H1 (cell line): ENCODE results near the gene TIMELESS. TPM values are rescaled to one million over a fixed set of nuclear protein-coding genes. Genes with fewer than 3 reads are reported as not detected.
"Not testable (repeated sequence)": the region's sequence is repeated elsewhere in the genome, so short reads cannot be mapped to it uniquely, and the experiment has no call there.

ENCODE experiments used
- CTCF ChIA-PET: fragments of 300-600 bp; sonication (Branson Sonifier 250); formaldehyde crosslinking; loops from one replicate; lab custom pipeline; 2021; ENCODE audit not compliant: partially characterized antibody; lab: Charles Lee
- POLR2A ChIA-PET: fragments of 300-600 bp; sonication (Branson Sonifier 250); formaldehyde crosslinking; loops from one replicate; lab custom pipeline; 2021; ENCODE audit warnings: inconsistent platforms; ENCODE audit not compliant: partially characterized antibody; lab: Charles Lee
- DNase-seq, 2 experiments: peaks; one replicate each; pipeline versions ENCODE4 v3.0.0 to v3.0.0-alpha.2; 2010 to 2022; ENCODE audit warnings: low spot score in 2 of 2, low read depth in 1 of 2, mixed read lengths in 1 of 2
- FAIRE-seq: peaks from 2 replicates; lab custom pipeline; 2011; peaks lifted over from hg19 to GRCh38; lab: Jason Lieb, UNC
- H2AFZ ChIP-seq: 2 replicates; pipeline ENCODE4 v1.8.1; 2012; ENCODE audit warnings: low read length, inconsistent platforms
- H2AK5ac ChIP-seq: 2 replicates; pipeline ENCODE4 v1.6.1; 2013; ENCODE audit warnings: low read depth, low read length
- H2BK120ac ChIP-seq: replicated peaks from 2 replicates; pipeline ENCODE3; 2013; ENCODE audit warnings: low read depth, low read length, inconsistent platforms
- H2BK12ac ChIP-seq: 2 replicates; pipeline ENCODE4 v1.6.1; 2013; ENCODE audit warnings: low read depth, low read length
- H2BK15ac ChIP-seq: 2 replicates; pipeline ENCODE4 v1.6.1; 2013; ENCODE audit warnings: low read length
- H2BK20ac ChIP-seq: 2 replicates; pipeline ENCODE4 v1.6.1; 2013; ENCODE audit warnings: low read length
- H2BK5ac ChIP-seq: 2 replicates; pipeline ENCODE4 v1.6.1; 2013; ENCODE audit warnings: low read depth, low read length
- H3K14ac ChIP-seq: 2 replicates; pipeline ENCODE4 v1.6.1; 2013; ENCODE audit warnings: inconsistent platforms; ENCODE audit not compliant: insufficient read length
- H3K18ac ChIP-seq: 2 replicates; pipeline ENCODE4 v1.6.1; 2013; ENCODE audit warnings: low read length; ENCODE audit errors: extremely low read depth
- H3K23ac ChIP-seq: 2 replicates; pipeline ENCODE4 v1.6.1; 2013; ENCODE audit warnings: inconsistent platforms; ENCODE audit not compliant: insufficient read length
- H3K23me2 ChIP-seq: 2 replicates; pipeline ENCODE4 v1.6.1; 2013; ENCODE audit warnings: low read depth, low read length
- H3K27ac ChIP-seq: 2 replicates; pipeline ENCODE4 v1.6.1; 2011; ENCODE audit warnings: low read depth, low read length, inconsistent platforms
- H3K27me3 ChIP-seq, 4 experiments: replicated peaks in 1 of 4; 1 replicate in 1 of 4; 2 replicates in 3 of 4; pipeline versions ENCODE4 v1.6.1 to v1.8.1; 2011 to 2013; ENCODE audit warnings: low read length in 3 of 4, mild to moderate bottlenecking in 3 of 4, inconsistent platforms in 2 of 4, mixed read lengths in 2 of 4, moderate library complexity in 1 of 4; ENCODE audit not compliant: control insufficient read depth in 3 of 4, insufficient read depth in 3 of 4; ENCODE audit errors: extremely low read depth in 1 of 4
- H3K36me3 ChIP-seq, 4 experiments: 2 replicates each; pipeline versions ENCODE4 v1.6.1 to v1.8.1; 2011 to 2013; ENCODE audit warnings: mild to moderate bottlenecking in 4 of 4, low read length in 3 of 4, moderate library complexity in 2 of 4, control low read depth in 1 of 4, inconsistent platforms in 1 of 4; ENCODE audit not compliant: insufficient read depth in 4 of 4, control insufficient read depth in 2 of 4
- H3K4ac ChIP-seq: replicated peaks from 2 replicates; pipeline ENCODE3; 2013; ENCODE audit warnings: low read length, low read depth, mixed read lengths, inconsistent platforms; ENCODE audit not compliant: insufficient read length
- H3K4me1 ChIP-seq, 4 experiments: replicated peaks in 1 of 4; 1 replicate in 1 of 4; 2 replicates in 3 of 4; pipeline versions ENCODE4 v1.6.1 to v1.8.1; 2011 to 2013; ENCODE audit warnings: low read length in 3 of 4, inconsistent platforms in 2 of 4, mixed read lengths in 1 of 4; ENCODE audit not compliant: insufficient read depth in 4 of 4, control insufficient read depth in 3 of 4
- H3K4me2 ChIP-seq, 2 experiments: 2 replicates each; pipeline versions ENCODE4 v1.6.1 to v1.8.1; 2011 to 2013; ENCODE audit warnings: low read depth in 2 of 2, low read length in 2 of 2, control low read depth in 1 of 2, inconsistent platforms in 1 of 2, mild to moderate bottlenecking in 1 of 2; ENCODE audit not compliant: insufficient read depth in 1 of 2
- H3K4me3 ChIP-seq, 4 experiments: fragments of 200-600, 300-600 bp in 1 of 4; sonication (generic), shearing (Covaris generic), sonication (Bioruptor Twin) in 1 of 4; 2 replicates each; pipeline versions ENCODE4 v1.5.1 to v1.8.1; 2011 to 2016; ENCODE audit warnings: low read length in 4 of 4, low read depth in 3 of 4, control low read depth in 2 of 4, inconsistent platforms in 2 of 4, mild to moderate bottlenecking in 2 of 4, mixed read lengths in 1 of 4, moderate library complexity in 1 of 4; ENCODE audit not compliant: insufficient read depth in 2 of 4; ENCODE audit errors: extremely low read depth in 1 of 4
- H3K56ac ChIP-seq: replicated peaks from 2 replicates; pipeline ENCODE3; 2013; ENCODE audit warnings: low read depth, mild to moderate bottlenecking, mixed read lengths, low read length, inconsistent platforms; ENCODE audit not compliant: insufficient read length
- H3K79me1 ChIP-seq: 2 replicates; pipeline ENCODE4 v1.6.1; 2013; ENCODE audit warnings: low read depth, low read length, control low read depth
- H3K79me2 ChIP-seq, 2 experiments: 2 replicates each; pipeline versions ENCODE4 v1.6.1 to v1.8.1; 2012 to 2013; ENCODE audit warnings: low read length in 2 of 2, mild to moderate bottlenecking in 2 of 2, inconsistent platforms in 1 of 2; ENCODE audit not compliant: insufficient read depth in 2 of 2, control insufficient read depth in 1 of 2
- H3K9ac ChIP-seq, 4 experiments: replicated peaks in 1 of 4; 1 replicate in 1 of 4; 2 replicates in 3 of 4; pipeline versions ENCODE4 v1.6.1 to v1.8.1; 2011 to 2013; ENCODE audit warnings: low read depth in 3 of 4, low read length in 3 of 4, control low read depth in 2 of 4, mild to moderate bottlenecking in 2 of 4, moderate library complexity in 2 of 4, inconsistent platforms in 1 of 4; ENCODE audit errors: extremely low read depth in 1 of 4
- H3K9me3 ChIP-seq, 2 experiments: 2 replicates each; pipeline versions ENCODE4 v1.6.1 to v1.8.1; 2012 to 2013; ENCODE audit warnings: mild to moderate bottlenecking in 2 of 2, moderate library complexity in 2 of 2, control low read depth in 1 of 2, inconsistent platforms in 1 of 2, low read depth in 1 of 2, low read length in 1 of 2, mixed read lengths in 1 of 2; ENCODE audit not compliant: insufficient read depth in 2 of 2
- H4K20me1 ChIP-seq, 2 experiments: replicated peaks in 1 of 2; 2 replicates each; pipeline versions ENCODE3 to v1.8.1; 2011 to 2013; ENCODE audit warnings: inconsistent platforms in 2 of 2, low read length in 2 of 2, mild to moderate bottlenecking in 1 of 2; ENCODE audit not compliant: insufficient read depth in 2 of 2, control insufficient read depth in 1 of 2
- H4K5ac ChIP-seq: 2 replicates; pipeline ENCODE4 v1.6.1; 2013; ENCODE audit warnings: low read length, low read depth, mixed read lengths, inconsistent platforms; ENCODE audit not compliant: insufficient read length
- H4K8ac ChIP-seq: 2 replicates; pipeline ENCODE4 v1.8.0; 2013; ENCODE audit warnings: mild to moderate bottlenecking, moderate library complexity, low read length, inconsistent platforms; ENCODE audit not compliant: insufficient read depth; ENCODE audit errors: extremely low read depth
- H4K91ac ChIP-seq: replicated peaks from 2 replicates; pipeline ENCODE3; 2013; ENCODE audit warnings: low read length, mixed read lengths, inconsistent platforms; ENCODE audit not compliant: insufficient read length
- WGBS, 2 experiments: shearing (Covaris generic) in 1 of 2; methylation state at CpG; one replicate each; pipeline versions ENCODE4 v1.1.6 to v1.1.7; 2013 to 2015; ENCODE audit warnings: low lambda C conversion rate in 2 of 2, mixed read lengths in 2 of 2, inconsistent platforms in 1 of 2, low coverage in 1 of 2, missing lambda C conversion rate in 1 of 2; ENCODE audit not compliant: insufficient replicate concordance in 2 of 2, insufficient coverage in 1 of 2, insufficient read length in 1 of 2; ENCODE audit errors: extremely low coverage in 1 of 2, missing lambda C conversion rate in 1 of 2; 5-methylcytosine and 5-hydroxymethylcytosine counted together
- polyA plus RNA-seq, 7 experiments: library from polyadenylated mRNA; depleted of rRNA in 3 of 7; stranded (reverse) in 5 of 7; unstranded in 2 of 7; fragments of >200 nt in 5 of 7; fragments of 200-250 nt in 2 of 7; gene quantifications; 1 replicate in 5 of 7; 2 replicates in 1 of 7; 4 replicates in 1 of 7; pipeline versions ENCODE4 v1.2.1 to v1.2.3, GENCODE V29; 2011 to 2013; ENCODE audit warnings: missing spikeins in 2 of 7, mixed read lengths in 2 of 7
- total RNA-seq: library from RNA; stranded (reverse); fragmentation: NEBNext Ultra II Directional; extraction: Animal tissue kit (Norgen Biotek cat#: 25700); gene quantifications from 2 replicates; pipeline ENCODE4 v1.2.1, GENCODE V29; 2021

Gene TIMELESS
- total and polyA plus RNA-seq, 2 of the 8 experiments (the other 6 are each of a cell fraction or from before 2014, with no cell fraction given): 17.1 to 86.7 TPM

DNA sequence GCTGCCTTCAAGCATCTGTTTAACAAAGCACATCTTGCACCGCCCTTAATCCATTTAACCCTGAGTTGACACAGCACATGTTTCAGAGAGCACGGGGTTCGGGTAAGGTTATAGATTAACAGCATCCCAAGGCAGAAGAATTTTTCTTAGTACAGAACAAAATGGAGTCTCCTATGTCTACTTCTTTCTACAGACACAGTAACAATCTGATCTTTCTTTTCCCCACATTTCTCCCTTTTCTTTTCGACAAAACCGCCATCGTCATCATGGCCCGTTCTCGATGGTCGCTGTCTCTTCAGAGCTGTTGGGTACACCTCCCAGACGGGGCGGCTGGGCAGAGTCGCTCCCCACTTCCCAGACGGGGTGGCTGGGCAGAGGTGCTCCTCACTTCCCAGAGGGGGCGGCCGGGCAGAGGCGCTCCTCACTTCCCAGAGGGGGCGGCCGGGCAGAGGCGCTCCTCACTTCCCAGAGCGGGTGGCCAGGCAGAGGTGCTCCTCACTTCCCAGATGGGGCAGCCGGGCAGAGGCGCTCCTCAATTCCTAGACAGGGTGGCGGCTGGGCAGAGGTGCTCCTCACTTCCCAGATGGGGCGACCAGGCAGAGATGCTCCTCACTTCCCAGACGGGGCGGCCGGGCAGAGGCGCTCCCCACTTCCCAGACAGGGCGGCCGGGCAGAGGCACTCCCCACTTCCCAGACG is 44.3 kb upstream of the TIMELESS start:
- peaks cover 4 to 20% of the 10 kb centered on the region in 2 experiments; a peak in 2 of 4 replicates for H3K9me3 ChIP-seq
- H3K4me2 ChIP-seq, FAIRE-seq, H2BK5ac ChIP-seq, H2AK5ac ChIP-seq, H3K9ac ChIP-seq, POLR2A ChIA-PET, H2BK120ac ChIP-seq, H2AFZ ChIP-seq, H4K20me1 ChIP-seq, H2BK15ac ChIP-seq, H2BK20ac ChIP-seq, DNase-seq, H3K56ac ChIP-seq, H3K36me3 ChIP-seq, H3K18ac ChIP-seq, H3K79me1 ChIP-seq, H4K8ac ChIP-seq, H4K91ac ChIP-seq, H3K27ac ChIP-seq, H3K79me2 ChIP-seq, H3K4me1 ChIP-seq, CTCF ChIA-PET, H3K4ac ChIP-seq, H3K4me3 ChIP-seq, H3K23me2 ChIP-seq, H3K23ac ChIP-seq, H4K5ac ChIP-seq, H3K14ac ChIP-seq, H2BK12ac ChIP-seq: not testable (repeated sequence)
- peaks cover 7 to 19% (median 18%) of the 10 kb centered on the region in 4 experiments for H3K27me3 ChIP-seq
- 89% methylated on average over 14 of the region's 31 CpGs; no CpG with 5 or more reads in 1 of the 2 experiments for WGBS, 2 experiments
